GM19351 (cell line): ENCODE data around the gene COL4A6.

Source experiments
- ATAC-seq: cut with Tn5 transposase; IDR thresholded peaks from one replicate; pipeline ENCODE4 v1.9.1; 2021; ENCODE audit warnings: mild to moderate bottlenecking, moderate library complexity; ENCODE audit not compliant: unreplicated experiment

COL4A6 gene

DNA sequence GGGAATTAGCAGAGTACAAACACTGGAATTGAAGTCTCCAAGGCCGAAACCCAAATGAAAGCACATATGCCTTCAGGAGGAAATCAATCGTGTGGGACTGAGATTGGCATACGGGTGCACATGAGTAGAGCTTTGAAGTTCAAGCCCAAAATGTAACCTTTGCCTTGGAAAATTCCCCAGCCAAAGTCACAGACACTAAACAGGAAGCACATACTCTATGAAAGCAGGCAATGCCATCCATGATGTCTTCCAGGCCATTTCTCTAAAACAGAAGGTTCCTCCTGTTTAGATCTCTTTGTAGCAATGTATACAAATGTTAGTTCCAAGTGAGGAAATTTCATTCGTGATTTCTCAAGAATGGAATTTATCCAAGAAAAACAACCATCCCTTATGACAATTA, 162.5 kb downstream of the COL4A6 start:
- no peak for ATAC-seq

DNA sequence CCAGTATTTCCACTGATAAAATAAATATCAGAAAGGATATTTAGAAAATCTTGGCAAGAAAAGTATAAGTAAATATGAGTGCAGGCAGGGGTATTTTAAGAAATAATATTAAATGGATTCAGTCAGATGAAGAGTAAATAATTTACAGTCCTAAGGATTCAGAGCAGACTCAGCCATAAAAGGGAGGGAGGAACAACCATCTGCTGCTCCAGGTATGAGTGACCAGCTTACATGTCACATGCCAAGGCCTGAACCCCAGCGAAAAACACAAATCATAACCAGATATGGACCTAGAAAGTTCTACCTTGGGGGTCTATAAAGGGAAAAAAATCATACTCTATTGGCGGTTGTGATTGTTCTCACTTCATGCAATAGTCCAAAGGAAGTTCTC, 166.8 kb downstream of the COL4A6 start:
- no peak for ATAC-seq

DNA sequence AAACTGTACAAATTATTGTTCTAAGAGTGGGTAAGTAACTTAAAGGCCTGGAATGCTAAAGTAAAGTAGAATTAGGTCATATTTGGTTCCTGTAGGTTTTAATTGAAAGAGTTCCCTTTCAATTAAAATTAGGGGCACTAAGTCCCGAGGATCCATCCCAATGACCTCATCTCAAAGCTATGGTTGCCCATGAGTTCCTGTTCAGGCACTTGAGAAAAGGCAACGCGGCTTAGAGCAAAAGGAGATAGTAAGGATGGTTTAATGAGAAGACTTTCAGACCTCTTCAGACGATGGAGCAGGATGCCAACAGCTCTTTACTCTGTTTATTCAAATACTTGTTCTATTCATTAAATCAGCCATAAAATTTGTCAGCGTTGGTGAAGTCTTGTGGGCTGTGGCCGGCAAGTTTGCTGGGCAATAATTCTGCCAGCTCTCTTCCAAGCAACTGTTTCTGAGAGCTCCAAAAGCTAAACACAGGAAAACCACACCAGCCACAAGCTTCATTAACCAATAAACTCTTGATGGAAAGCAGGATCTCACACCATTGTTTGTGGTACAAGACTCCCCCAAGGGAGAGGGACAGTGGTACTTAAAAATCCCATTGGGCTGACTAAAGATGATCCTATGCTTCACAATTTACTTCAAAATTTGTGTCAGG, 167.4 kb downstream of the COL4A6 start:
- no peak for ATAC-seq

DNA sequence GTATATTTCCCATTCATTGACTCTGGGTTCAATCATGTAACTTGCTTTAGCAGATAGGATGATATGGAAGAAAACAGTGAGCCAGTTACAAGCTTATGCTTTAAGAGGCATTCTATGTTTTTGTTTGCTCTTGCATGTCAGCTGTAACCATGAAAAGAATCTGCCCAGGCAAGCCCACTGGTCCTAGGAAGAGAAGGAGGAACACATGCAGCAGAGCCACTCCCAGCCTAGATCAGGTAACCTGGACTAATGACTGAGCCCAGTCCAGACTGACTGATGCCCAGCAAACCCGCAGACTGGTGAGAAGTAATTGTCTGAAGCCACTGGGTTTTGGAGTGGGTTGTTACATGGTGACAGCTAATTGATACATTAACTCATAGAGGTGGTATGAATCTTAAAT, 167.9 kb downstream of the COL4A6 start:
- no peak for ATAC-seq

DNA sequence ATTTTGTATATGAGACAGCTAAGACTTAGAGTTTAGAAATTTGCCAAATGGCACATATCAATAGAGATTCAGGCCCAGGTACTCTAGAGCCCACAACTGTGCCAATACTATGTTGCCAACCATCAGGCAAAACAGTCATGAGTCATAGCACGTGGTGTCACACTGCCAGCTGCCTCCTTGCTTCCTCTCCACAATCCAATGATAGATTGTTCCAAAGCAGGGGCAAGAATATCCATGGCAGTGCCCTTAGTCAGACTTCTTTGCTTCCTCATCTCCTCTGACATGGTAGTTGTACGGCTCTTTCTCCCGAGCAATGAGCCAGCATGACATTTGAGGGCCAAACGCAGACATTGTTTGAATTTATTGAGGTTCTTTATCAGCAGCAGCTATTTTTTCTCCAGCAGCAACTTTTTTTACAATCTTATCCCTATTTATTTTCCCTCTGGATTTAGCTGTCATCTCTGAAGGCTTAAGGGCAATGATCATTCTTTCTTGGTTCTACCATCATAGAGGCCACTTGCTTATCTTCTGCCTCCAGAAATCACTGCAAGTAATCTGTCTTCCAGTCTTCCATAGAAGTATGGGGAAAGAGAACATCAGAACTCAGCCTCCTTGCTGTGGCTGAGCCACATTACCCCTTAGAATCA, 169.7 kb downstream of the COL4A6 start:
- no peak for ATAC-seq

DNA sequence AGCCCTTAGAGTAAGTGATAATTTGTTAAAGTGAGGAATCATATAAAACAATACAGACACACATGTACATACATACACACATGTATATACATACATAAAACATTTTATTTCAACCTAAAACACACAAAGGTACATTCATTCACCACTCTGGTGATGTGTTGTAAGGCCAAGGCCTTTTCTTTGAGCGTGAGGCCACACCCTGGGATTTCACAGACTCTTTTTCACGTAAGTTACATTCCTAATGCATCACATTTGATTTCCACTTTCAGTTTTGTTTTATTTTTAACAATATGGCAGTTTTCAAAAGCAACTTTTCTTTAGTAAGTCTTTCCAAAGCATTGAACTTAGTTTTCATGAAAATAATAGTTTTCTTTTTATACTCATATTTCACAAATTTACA, 170.7 kb downstream of the COL4A6 start:
- ATAC-seq: no peak

DNA sequence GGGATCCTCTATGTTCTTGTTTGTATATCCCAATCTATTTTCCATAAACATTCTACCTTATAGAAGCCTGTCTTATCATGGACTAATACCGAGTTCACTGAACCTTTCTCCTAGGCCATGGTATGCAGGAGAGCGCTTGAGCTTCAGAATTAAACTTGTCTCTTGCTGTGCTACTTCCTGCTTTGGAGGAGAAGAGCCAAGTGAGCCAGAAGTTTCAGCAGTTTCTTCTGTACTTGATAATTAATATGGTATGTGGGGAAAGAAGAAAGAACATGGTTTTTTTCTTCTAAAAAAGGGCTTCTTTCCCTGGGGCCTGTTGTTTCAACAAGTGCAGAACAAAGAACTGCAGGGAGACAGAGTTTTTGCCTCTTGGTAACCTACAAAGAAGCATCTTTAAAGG, 173.8 kb downstream of the COL4A6 start:
- ATAC-seq: no peak

DNA sequence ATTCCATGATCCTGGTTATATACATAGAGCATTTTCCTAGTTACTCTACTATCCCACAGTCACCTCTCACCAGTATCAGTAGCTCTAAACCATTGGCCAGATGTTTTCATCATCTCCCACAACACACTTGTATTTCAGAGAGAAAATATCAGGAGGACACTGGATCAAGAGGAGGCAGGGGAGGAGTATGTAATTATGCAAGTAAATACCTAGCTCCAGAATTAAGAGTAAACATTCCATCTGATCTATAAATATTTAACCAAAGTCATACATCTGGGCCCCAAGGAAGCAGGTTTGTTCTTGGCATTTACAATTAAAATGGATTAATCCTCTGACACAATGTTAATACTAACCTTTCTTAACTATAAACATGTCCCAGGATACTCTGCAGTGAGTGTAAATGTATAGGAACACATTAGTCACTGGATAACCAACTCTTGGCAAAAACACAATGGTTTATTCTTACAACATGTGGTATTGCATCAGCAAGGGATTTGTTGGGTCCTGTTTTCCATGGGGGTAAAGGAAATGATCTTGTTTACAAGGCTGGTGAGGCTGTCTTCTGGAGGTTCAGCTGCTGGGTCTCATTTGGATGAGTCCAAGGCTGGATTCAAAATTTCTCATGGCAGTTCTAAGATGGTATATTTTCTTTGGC, 176.5 kb downstream of the COL4A6 start:
- no peak for ATAC-seq

DNA sequence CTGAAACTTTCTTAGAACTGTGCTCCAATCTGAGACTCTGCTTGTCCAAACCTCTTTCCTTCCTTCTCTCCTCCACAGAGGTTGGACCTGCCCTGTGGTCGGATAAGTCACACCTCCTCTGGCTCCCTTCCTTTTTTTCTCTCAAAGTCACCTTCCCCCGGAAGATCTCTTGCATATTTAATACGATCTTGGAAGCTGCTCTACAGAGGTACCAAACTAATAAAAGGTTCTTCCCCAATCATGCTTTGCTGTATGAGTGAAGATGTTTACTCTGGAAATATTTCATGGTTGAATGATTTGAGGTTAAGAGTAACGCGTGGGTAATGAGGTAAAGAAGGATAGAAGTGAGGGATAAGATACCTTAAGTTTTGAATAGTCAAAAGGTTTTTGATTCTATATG, 180.7 kb downstream of the COL4A6 start:
- ATAC-seq: no peak

DNA sequence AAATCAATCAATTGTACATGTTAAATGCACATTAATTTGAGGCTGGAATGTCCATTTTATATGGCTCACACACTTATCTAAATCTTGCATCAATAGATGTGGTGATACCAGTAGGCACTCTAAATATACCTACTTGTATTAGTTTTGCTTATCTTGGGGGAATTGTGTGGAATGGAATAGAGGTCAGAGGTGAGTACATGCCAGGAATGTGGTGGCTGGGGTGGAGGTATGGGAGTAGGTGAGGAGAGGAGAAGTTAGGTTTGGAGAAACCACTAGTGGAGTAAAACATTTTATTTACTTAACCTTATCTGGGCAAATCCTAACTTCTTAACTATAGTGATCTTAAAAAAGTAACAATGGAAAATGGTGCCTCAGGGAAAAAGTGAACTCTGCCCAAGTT, 183.6 kb downstream of the COL4A6 start:
- ATAC-seq: no peak

DNA sequence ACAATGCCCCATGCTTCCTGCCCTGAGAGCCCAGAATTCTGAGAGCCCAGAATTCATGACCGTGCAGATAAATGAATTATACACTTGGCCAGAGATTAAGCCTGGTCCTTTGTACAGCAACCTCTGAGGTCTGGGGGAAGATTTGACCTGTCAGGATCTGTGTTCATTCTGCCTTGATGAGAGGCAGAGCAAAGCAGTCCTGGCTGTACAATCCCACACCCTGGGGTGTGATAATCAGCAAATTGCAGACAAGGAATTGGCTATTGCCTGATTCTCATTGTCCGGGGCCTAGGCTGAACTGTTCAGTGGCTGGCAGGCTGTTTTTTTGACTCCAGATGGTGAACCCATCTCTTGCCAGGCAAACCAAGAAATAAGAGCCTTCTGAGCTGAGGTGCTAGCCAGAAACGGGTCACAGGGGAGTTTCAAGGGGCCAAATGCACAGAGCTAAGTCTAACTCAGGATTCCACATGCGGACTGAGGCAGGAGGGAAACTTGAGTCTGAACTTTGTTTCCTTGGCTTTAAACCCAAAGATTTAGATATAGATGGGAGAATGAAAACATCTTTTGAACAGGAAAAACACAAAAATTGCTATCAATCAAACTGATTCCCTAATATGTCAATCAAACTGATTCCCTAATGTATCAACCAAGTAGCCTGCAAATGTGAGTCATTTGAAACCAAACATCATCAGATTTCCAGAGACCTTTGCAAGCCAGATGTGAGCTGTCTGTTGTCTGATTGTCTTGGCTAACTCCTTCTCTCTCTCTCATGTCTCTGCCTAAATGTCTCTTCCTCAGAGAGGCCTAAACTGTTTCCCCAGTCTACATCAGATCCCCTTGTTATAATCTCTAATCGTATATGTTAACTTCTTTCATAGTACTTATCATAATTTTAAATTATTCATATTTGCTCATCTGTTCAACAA, 187.3 kb downstream of the COL4A6 start:
- no peak for ATAC-seq

DNA sequence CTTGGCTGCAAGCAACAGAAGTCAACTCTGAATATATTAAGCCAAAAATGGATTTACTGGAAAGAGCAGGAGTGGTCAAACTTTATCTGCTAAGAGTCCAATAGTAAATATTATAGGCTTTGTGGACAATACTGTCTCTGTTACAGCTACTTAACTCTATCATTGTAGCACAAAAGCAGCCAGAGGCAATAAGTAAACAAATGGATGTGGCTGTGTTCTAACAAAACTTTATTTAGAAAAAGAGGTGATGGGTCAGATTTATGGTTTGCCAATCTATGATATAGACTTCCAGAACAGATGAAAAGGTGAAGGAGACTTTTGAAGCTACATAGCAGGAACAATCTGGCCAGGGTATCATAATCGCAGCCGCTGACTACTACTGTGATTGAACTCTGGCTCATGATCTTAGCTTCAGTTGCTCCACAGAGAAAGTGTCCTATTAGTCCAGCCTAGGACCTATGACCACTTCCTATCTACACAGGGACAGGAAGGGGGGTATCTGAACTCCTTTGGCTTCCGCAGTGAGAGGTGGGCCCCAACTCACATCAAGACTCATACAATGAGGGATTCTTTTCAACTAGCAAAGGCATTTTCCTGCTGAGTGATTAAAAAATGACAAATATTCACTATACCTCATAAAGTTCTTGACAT, 191.8 kb downstream of the COL4A6 start:
- ATAC-seq: no peak

DNA sequence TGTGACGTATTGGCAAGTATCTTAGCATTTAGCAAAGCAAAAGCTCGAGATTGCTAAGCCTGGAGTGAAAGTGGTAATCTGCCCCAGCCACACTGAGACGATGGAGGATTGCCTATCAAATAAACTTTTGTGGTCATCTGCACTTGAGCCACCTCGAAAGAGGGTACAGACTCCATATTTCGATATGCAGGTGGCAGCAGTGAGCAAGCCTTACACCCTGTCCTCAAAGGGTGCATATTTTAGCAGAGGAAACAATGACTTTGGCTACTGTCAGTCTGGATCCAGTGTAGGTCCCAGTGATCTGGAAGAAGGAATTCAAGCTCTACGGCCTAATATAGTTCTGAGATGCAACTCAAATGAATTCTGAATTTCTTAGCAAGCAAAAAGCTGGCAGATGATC, 192.8 kb downstream of the COL4A6 start:
- peak; percentile 53 for ATAC-seq

DNA sequence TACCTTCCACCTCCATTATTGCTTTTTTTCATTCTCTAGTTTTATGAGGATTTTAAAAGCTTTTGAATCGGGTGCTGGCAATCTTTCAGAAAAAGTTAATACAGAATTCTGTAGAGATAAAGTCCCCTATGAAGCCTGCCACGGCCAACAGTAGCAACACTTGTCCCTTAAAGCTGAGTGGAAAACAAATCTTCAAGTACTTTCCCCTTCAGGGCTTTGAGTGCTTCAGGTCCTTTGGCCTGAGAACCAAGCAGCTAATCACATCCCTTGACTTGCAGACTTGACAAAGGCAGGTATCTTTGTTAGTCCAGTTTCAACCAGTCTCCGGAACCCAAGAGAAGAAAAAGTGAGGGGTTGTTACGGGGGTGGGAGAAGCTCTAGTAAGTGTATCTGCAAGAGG, 202.2 kb downstream of the COL4A6 start:
- ATAC-seq: no peak

DNA sequence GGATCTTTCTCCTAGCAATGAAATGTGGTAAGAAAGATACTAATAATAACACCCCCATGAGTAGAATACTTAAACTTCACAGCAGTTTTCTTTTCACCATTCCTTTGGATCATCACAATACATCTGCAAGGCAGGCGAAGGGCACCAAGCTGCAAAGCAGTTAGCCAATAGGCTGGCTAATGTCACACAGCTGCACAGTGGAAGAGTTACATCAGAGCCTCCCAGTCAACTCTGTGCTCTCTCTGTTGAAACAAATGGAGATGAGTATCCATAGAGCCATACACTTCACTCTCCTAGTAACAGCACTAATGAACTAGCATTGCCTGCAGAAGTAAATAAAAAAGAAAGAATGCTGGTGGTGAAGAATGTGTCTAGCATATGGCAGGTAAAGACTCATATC, 207.6 kb downstream of the COL4A6 start:
- ATAC-seq: no peak

DNA sequence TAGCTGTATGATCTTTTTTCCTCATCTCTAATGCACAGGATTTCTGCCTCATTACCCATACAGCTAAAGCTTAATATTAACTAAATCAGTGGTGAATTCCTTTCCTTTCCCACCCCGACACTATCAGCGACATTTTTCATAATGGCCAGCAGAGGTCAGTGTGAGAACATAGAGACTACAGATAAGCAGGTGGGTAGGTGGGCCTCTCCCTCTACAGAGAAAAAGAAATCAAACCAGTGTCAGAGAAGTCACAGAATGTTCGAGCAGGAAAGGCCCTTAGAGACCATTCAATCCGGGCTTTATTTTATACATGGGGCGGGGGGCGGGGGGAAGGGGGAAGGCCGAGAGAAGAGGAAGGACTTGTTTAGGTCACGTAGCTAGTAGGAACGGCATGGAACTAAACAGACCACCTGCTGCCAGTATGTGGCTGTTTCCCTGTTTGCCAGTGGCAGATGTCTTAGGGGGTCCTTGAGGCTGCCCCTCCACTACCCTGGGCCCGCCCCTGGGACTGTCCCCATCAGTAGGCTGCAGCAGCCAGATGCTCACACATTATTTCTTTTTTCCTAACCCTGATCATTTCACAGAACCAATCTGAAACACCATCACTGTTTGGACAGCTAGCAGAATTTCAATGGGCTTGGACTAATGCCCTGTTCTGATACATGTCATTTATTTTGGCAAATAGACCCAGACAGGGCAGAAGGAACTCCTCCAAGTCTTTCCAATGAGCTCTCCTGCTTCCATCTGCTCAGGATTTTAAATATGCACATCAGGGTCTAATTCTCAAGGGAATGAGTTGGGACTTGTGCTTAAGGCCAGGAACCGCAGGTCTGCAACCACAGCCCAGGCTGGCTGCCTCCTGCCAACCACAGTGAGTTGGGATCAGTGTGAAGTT, 213.2 kb downstream of the COL4A6 start:
- peak; percentile 75 for ATAC-seq

DNA sequence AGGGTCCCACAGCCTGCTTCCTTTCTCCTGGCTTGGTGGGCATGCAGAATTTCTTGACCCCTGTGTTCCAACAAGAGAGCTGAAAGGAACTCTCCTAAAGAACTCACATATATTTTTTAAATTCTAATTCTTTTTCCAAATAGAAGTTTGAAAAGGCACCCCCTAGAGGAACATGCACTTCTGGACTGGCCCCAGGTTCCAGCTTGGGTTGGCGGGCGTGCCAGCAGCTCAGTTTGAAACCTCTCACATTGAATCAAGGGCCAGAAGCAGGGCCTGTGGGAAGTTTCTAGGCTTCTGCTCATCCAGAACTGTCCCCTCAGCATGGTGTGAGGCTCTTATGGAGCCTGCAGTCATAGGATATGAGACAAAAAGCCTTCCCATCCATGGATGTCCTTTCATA, 214.0 kb downstream of the COL4A6 start:
- no peak for ATAC-seq

DNA sequence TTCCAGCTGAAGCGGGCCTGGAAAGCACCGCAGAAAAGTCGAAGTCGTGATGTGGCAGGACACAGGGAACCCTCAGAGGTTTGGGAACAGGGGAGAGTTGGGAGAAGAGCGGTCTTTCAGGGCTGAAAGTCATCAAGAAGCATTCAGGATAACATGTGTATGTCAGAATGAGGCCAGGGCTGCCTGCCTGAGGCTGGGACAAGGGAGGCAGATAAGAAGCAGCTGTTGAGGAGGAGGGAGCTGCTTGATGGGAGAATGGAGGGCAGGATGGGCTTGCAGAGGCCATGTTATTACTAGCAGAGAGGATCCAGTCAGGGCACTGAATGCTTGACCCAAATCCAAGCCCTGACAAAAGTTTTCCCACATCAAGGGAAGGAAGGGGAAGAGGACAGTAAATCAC, 214.6 kb downstream of the COL4A6 start:
- ATAC-seq: no peak

DNA sequence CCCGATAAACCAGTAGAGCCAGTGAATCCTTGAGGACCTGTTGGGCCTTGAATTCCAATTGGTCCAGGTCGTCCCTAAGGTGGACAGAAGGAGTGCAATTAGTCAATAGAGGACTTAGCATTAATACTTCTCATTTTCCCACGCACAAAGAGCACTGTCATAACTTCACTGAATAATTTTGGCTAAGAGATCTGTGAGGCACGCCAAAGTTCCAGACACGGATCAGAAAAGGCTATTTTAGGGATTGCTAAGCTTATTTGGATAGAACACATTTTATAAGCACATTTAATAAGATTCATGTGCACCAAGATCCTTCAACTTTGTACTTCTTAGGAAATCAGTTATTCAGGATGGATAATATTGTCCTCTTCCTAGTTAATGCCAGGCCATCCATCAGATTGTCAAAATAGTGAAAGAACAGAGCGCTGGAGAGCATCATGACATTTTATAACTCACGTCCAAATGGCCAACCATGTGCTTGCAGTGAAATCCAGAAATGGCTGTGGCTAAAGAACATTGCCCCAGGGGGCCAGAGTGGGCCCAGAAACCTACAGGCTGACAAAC, 216.8 kb downstream of the COL4A6 start:
- ATAC-seq: no peak
